Vagina (tissue), 2 donors: ENCODE results near the gene SFXN4.
"Not testable (repeated sequence)": the region's sequence is repeated elsewhere in the genome, so short reads cannot be mapped to it uniquely, and the experiment has no call there.

Source experiments
- CTCF ChIP-seq, 3 experiments: fragments of 450-650 bp in 2 of 3; fragments of 200-600 bp in 1 of 3; sonication (generic) in 1 of 3; IDR thresholded peaks; one replicate each; pipeline ENCODE4 v1.5.1; 2017 to 2019; ENCODE audit warnings: antibody characterized with exemption in 3 of 3, mild to moderate bottlenecking in 2 of 3, moderate library complexity in 2 of 3
- POLR2A ChIP-seq, 2 donors: fragments of 450-650 bp; IDR thresholded peaks; one replicate each; pipeline ENCODE4 v1.6.1; 2017; ENCODE audit warnings: antibody characterized with exemption in 2 of 2, mild to moderate bottlenecking in 2 of 2, moderate library complexity in 2 of 2

GRCh38 chr10:119107106-119107505 lies 58.4 kb downstream of the SFXN4 start:
- not testable (repeated sequence) for TF ChIP-seq CTCF, POLR2A (IDR thresholded peaks at IDR 0.05)
